BLaER1 (cell line): ENCODE results near the gene FAM3D.
"Not testable (repeated sequence)": the region's sequence is repeated elsewhere in the genome, so short reads cannot be mapped to it uniquely, and the experiment has no call there.

Experiments used
- H3K27ac ChIP-seq: shearing (Covaris generic); formaldehyde crosslinking; 2 replicates; pipeline ENCODE4 v1.8.1; 2022
- H3K27me3 ChIP-seq: shearing (Covaris generic); formaldehyde crosslinking; 2 replicates; pipeline ENCODE4 v1.8.1; 2022
- H3K36me3 ChIP-seq: shearing (Covaris generic); formaldehyde crosslinking; 2 replicates; pipeline ENCODE4 v1.8.1; 2022
- H3K4me1 ChIP-seq: shearing (Covaris generic); formaldehyde crosslinking; 2 replicates; pipeline ENCODE4 v1.8.1; 2022
- H3K4me2 ChIP-seq: shearing (Covaris generic); formaldehyde crosslinking; 2 replicates; pipeline ENCODE4 v1.8.1; 2022
- H3K4me3 ChIP-seq: shearing (Covaris generic); formaldehyde crosslinking; 2 replicates; pipeline ENCODE4 v1.8.1; 2022
- H3K9ac ChIP-seq: shearing (Covaris generic); formaldehyde crosslinking; 2 replicates; pipeline ENCODE4 v1.8.1; 2022
- H3K9me3 ChIP-seq: shearing (Covaris generic); formaldehyde crosslinking; 2 replicates; pipeline ENCODE4 v1.8.1; 2022
- H4K20me1 ChIP-seq: shearing (Covaris generic); formaldehyde crosslinking; 2 replicates; pipeline ENCODE4 v1.8.1; 2022
- Cebpa-rat ChIP-seq: shearing (Covaris generic); IDR thresholded peaks from 2 replicates; pipeline ENCODE4 v1.8.1; 2022

Gene FAM3D

DNA sequence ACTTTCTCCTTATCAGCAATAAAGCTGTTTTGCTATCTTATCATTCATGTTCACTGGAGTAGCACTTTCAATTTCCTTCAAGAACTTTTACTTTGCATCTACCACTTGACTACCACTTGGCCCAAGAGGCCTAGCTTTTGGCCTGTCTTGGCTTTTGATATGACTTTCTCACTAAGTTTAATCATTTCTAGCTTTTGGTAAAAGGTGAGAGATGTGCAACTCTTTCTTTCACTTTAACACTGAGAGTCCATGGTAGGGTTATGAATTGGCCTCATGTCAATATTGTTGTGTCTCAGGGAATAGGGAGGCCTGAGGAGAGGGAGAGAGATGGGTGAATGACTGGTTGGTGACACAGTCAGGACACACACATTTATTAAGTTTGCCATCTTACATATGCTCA, 31.0 kb upstream of the FAM3D start:
- no peak overlapping the region for H3K4me2 ChIP-seq
- H3K27ac ChIP-seq, result no peak overlapping the region
- H4K20me1 ChIP-seq, result no peaks in the 10 kb centered on the region
- peaks cover 34% of the 10 kb centered on the region for H3K9me3 ChIP-seq
- no peaks in the 10 kb centered on the region for H3K27me3 ChIP-seq
- TF ChIP-seq Cebpa-rat, result no peak
- peaks cover 8% of the 10 kb centered on the region for H3K4me1 ChIP-seq
- no peak overlapping the region for H3K9ac ChIP-seq
- H3K36me3 ChIP-seq, result no peaks in the 10 kb centered on the region
- no peak overlapping the region for H3K4me3 ChIP-seq

DNA sequence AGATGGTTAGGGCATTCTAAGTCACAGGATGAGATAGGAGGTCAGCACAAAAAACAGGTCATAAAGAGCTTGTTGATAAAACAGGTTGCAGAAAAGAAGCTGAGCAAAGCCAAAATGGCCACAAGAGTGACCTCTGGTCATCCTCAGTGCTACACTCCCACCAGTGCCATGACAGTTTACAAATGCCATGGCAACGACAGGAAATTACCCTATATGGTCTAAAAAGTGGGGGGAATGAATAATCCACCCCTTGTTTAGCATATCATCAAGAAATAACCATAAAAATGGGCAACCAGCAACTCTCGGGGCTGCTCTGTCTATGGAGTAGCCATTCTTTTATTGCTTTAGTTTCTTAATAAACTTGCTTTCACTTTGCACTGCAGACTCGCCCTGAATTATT, 30.2 kb upstream of the FAM3D start:
- not testable (repeated sequence) for H3K36me3 ChIP-seq, H3K4me3 ChIP-seq, H3K27me3 ChIP-seq, H3K4me2 ChIP-seq, H4K20me1 ChIP-seq, H3K4me1 ChIP-seq, H3K27ac ChIP-seq, H3K9ac ChIP-seq
- H3K9me3 ChIP-seq, result peaks cover 38% of the 10 kb centered on the region

- Histone ChIP-seq H3K36me3 (no peaks in the 10 kb centered on the region), H3K9me3 (peaks cover 45% of the 10 kb centered on the region), H3K27ac (no peak overlapping the region), H3K4me2 (no peak overlapping the region), H3K4me3 (no peak overlapping the region), H4K20me1 (no peaks in the 10 kb centered on the region), H3K4me1 (peaks cover 8% of the 10 kb centered on the region), H3K9ac (no peak overlapping the region), H3K27me3 (no peaks in the 10 kb centered on the region)
- no peak for TF ChIP-seq Cebpa-rat
Observed at GRCh38 chr3:58696093-58696492, 29.5 kb upstream of the FAM3D start.

DNA sequence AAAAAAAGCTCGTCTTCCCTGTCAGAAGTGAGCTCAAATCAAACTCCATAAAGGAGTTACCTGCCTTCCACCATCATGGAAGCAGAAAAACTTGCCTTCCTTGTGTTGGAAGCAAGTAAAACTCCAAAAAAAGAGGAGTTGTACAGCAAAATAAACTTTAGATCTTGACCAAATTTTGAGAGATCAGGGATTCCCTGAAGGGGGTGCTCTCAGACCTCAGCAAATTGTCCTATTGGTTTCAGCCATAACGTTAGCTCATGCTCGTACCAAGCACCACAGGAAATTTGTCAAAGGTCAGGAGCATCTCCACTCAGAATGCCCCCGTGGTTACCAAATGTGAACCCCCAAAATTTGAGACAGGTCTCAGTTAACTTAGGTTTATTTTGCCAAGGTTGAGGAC, 28.7 kb upstream of the FAM3D start:
- not testable (repeated sequence) for H3K27me3 ChIP-seq, H3K4me1 ChIP-seq

GRCh38 chr3:58693940-58694850, 27.6 kb upstream of the FAM3D start:
- no peak for TF ChIP-seq Cebpa-rat
- Histone ChIP-seq H3K27me3 (no peaks in the 10 kb centered on the region), H3K4me1 (peaks cover 8% of the 10 kb centered on the region)

More for the DNA sequence above, 28.7 kb upstream of the FAM3D start:
- not testable (repeated sequence) for H4K20me1 ChIP-seq, H3K36me3 ChIP-seq, H3K4me2 ChIP-seq, H3K9ac ChIP-seq, H3K27ac ChIP-seq, H3K4me3 ChIP-seq
- peaks cover 52% of the 10 kb centered on the region for H3K9me3 ChIP-seq

DNA sequence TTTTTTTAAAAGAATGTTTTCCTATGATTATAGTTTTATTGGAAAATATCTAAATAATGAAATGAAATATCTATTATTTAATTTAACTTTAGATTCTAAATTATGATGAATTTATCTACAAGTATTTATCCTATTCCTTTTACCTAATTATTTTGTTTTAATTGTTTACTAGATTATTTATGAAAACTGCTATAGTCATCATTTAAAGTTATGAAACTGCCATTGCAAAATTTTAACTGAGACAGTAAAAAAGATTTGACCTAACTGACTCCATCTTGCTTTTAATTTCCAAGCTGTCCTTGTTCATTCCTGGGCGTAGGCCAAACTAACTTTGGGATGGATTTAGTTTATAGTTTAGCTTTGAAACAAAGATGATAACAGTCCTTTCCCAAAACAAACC, 25.9 kb upstream of the FAM3D start:
- no peak for TF ChIP-seq Cebpa-rat
- Histone ChIP-seq H3K27ac (no peak overlapping the region), H3K9ac (no peak overlapping the region), H3K4me3 (no peak overlapping the region), H4K20me1 (no peaks in the 10 kb centered on the region), H3K4me1 (peaks cover 8% of the 10 kb centered on the region), H3K4me2 (no peak overlapping the region), H3K27me3 (no peaks in the 10 kb centered on the region), H3K36me3 (no peaks in the 10 kb centered on the region), H3K9me3 (peaks cover 69% of the 10 kb centered on the region)

More at GRCh38 chr3:58693940-58694850, 27.6 kb upstream of the FAM3D start:
- H3K9ac ChIP-seq, result no peak overlapping the region
- peaks cover 60% of the 10 kb centered on the region for H3K9me3 ChIP-seq
- H3K36me3 ChIP-seq, result no peaks in the 10 kb centered on the region
- H4K20me1 ChIP-seq, result no peaks in the 10 kb centered on the region
- H3K4me3 ChIP-seq, result no peak overlapping the region
- H3K4me2 ChIP-seq, result no peak overlapping the region
- H3K27ac ChIP-seq, result no peak overlapping the region

- no peak overlapping the region for H3K9ac ChIP-seq
- peaks cover 74% of the 10 kb centered on the region for H3K9me3 ChIP-seq
- no peak overlapping the region for H3K27ac ChIP-seq
- no peak for TF ChIP-seq Cebpa-rat
- H3K36me3 ChIP-seq, result no peaks in the 10 kb centered on the region
- no peak overlapping the region for H3K4me2 ChIP-seq
- no peaks in the 10 kb centered on the region for H4K20me1 ChIP-seq
- no peak overlapping the region for H3K4me3 ChIP-seq
- H3K4me1 ChIP-seq, result peaks cover 8% of the 10 kb centered on the region
- H3K27me3 ChIP-seq, result no peaks in the 10 kb centered on the region
Observed at GRCh38 chr3:58691997-58692396, 25.4 kb upstream of the FAM3D start.

- peaks cover 79% of the 10 kb centered on the region for H3K9me3 ChIP-seq
Observed at GRCh38 chr3:58690490-58690889, 23.9 kb upstream of the FAM3D start.

DNA sequence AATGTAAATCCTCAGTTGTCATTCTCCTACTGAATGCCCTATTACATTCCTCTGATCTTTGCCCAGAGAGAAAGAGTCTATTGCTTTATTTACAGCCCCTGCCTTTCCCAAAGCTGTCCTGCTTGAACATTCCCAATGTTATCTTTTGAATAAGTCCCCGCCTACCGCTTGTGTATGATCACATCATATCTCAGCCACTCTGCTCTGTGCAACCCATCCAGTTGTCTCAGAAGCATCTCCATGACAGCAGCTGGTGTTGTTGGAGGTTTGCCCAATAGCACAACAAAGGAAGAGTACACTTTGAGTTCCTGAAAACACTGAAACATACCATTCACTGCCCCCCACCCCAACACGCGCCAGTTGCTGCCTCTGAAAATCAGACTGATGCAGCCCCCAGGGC, 22.0 kb upstream of the FAM3D start:
- H3K4me1 ChIP-seq, result peaks cover 3% of the 10 kb centered on the region
- H3K27ac ChIP-seq, result no peak overlapping the region
- TF ChIP-seq Cebpa-rat, result no peak
- no peaks in the 10 kb centered on the region for H4K20me1 ChIP-seq
- no peak overlapping the region for H3K9ac ChIP-seq
- no peaks in the 10 kb centered on the region for H3K36me3 ChIP-seq
- H3K9me3 ChIP-seq, result peaks cover 74% of the 10 kb centered on the region
- no peak overlapping the region for H3K4me3 ChIP-seq
- H3K4me2 ChIP-seq, result no peak overlapping the region
- H3K27me3 ChIP-seq, result no peaks in the 10 kb centered on the region

More at GRCh38 chr3:58690490-58690889, 23.9 kb upstream of the FAM3D start:
- no peak overlapping the region for H3K9ac ChIP-seq
- no peak for TF ChIP-seq Cebpa-rat
- H3K27ac ChIP-seq, result no peak overlapping the region
- no peaks in the 10 kb centered on the region for H3K27me3 ChIP-seq
- no peaks in the 10 kb centered on the region for H3K4me1 ChIP-seq
- H3K4me2 ChIP-seq, result no peak overlapping the region
- H3K4me3 ChIP-seq, result no peak overlapping the region
- H3K36me3 ChIP-seq, result no peaks in the 10 kb centered on the region
- H4K20me1 ChIP-seq, result no peaks in the 10 kb centered on the region

GRCh38 chr3:58686847-58687246, 20.3 kb upstream of the FAM3D start:
- Histone ChIP-seq H3K4me3 (no peak overlapping the region), H3K9ac (no peak overlapping the region), H3K9me3 (peaks cover 62% of the 10 kb centered on the region), H3K4me2 (no peak overlapping the region), H3K36me3 (no peaks in the 10 kb centered on the region), H4K20me1 (no peaks in the 10 kb centered on the region), H3K27ac (no peak overlapping the region), H3K27me3 (no peaks in the 10 kb centered on the region), H3K4me1 (peaks cover 10% of the 10 kb centered on the region)
- TF ChIP-seq Cebpa-rat, result no peak

DNA sequence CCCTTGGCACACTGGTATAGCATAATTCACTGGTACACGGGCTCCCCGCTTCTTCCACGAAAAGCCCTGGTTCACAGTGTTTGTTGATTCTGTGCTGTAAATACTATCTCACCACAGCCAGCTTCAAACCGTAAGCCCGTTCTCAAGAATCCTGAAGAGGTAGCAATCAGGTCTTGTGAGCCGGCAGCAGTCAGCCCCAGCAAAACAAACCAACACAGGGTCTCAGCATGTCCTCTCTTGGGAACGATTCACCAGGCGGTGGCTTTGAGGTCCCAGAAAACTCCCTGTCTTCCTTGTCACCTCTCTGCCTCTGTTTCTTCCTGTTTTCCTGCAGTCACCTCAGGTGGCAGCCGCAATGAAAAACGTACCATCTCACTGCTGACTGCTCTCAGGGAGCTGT, 19.1 kb upstream of the FAM3D start:
- Histone ChIP-seq H3K36me3 (no peaks in the 10 kb centered on the region), H3K4me3 (no peak overlapping the region), H4K20me1 (no peaks in the 10 kb centered on the region), H3K4me1 (peaks cover 10% of the 10 kb centered on the region), H3K4me2 (no peak overlapping the region), H3K27me3 (no peaks in the 10 kb centered on the region), H3K9me3 (peaks cover 50% of the 10 kb centered on the region), H3K27ac (no peak overlapping the region), H3K9ac (no peak overlapping the region)
- no peak for TF ChIP-seq Cebpa-rat
